Panc1 (cell line): ENCODE results near the gene SIRPB1. TPM values are rescaled to one million over a fixed set of nuclear protein-coding genes. Genes with fewer than 3 reads are reported as not detected.
A peak's percentile ranks its signal among the peaks of the same experiment; 100 is the strongest.

ENCODE experiments used
- ATAC-seq: fragments of 200-7000 bp; cut with Tn5 transposase; 2 replicates; pipeline ENCODE4 v1.9.1; 2020; ENCODE audit warnings: mild to moderate bottlenecking, moderate library complexity
- Bru-seq: library from RNA; stranded (reverse); fragments of 400-500 nt; gene quantifications from one replicate; lab custom pipeline; 2021; lab: Mats Ljungman, UMichigan
- BruChase-seq, 2 experiments: library from RNA; stranded (reverse); fragments of 400-500 nt; gene quantifications; one replicate each; lab custom pipeline; 2021; lab: Mats Ljungman, UMichigan
- BruUV-seq: library from RNA; stranded (reverse); fragments of 400-500 nt; replicated peaks from 2 replicates; lab custom pipeline; 2021; lab: Mats Ljungman, UMichigan
- CTCF ChIA-PET: fragments of 300-600 bp; sonication (Branson Sonifier 250); formaldehyde crosslinking; loops from one replicate; lab custom pipeline; 2022; ENCODE audit warnings: antibody characterized with exemption; lab: Charles Lee
- POLR2A ChIA-PET: fragments of 300-600 bp; sonication (Branson Sonifier 250); formaldehyde crosslinking; loops from one replicate; lab custom pipeline; 2022; ENCODE audit warnings: antibody characterized with exemption; lab: Charles Lee
- DNase-seq: peaks from one replicate; pipeline ENCODE4 v3.0.0-alpha.2; 2010; ENCODE audit warnings: low read depth, low spot score
- H3K27ac ChIP-seq: 2 replicates; pipeline ENCODE4 v1.5.1; 2011; ENCODE audit warnings: mild to moderate bottlenecking, low read length, inconsistent platforms
- H3K27me3 ChIP-seq: fragments of 200-500 bp; sonication (Bioruptor generic); 2 replicates; pipeline ENCODE4 v1.6.0; 2014; ENCODE audit warnings: low read length, inconsistent platforms; ENCODE audit not compliant: control insufficient read depth, insufficient read depth
- H3K36me3 ChIP-seq: fragments of 200-500 bp; sonication (Bioruptor generic); 2 replicates; pipeline ENCODE4 v1.5.1; 2014; ENCODE audit warnings: inconsistent platforms, mild to moderate bottlenecking, low read length, moderate library complexity; ENCODE audit not compliant: control insufficient read depth, insufficient read depth
- H3K4me1 ChIP-seq: 2 replicates; pipeline ENCODE4 v1.5.1; 2011; ENCODE audit warnings: inconsistent platforms, mild to moderate bottlenecking, low read length, moderate library complexity; ENCODE audit not compliant: control insufficient read depth, insufficient read depth
- H3K4me3 ChIP-seq, 2 experiments: 2 replicates each; pipeline ENCODE4 v1.5.1; 2011 to 2012; ENCODE audit warnings: low read depth in 2 of 2, low read length in 2 of 2, mild to moderate bottlenecking in 2 of 2, inconsistent platforms in 1 of 2, moderate library complexity in 1 of 2
- H3K9me3 ChIP-seq: fragments of 200-500 bp; sonication (Bioruptor generic); 2 replicates; pipeline ENCODE4 v1.5.1; 2014; ENCODE audit warnings: low read depth, mild to moderate bottlenecking, inconsistent platforms, low read length, moderate library complexity; ENCODE audit not compliant: control insufficient read depth, insufficient read depth
- POLR2AphosphoS5 ChIP-seq: IDR thresholded peaks from 2 replicates; pipeline ENCODE4 v1.6.1; 2012; ENCODE audit warnings: mild to moderate bottlenecking, low read depth, low read length, moderate library complexity
- SIN3A ChIP-seq: IDR thresholded peaks from 2 replicates; pipeline ENCODE4 v1.6.1; 2012; ENCODE audit warnings: low read depth, mild to moderate bottlenecking, low read length, moderate library complexity, borderline replicate concordance; ENCODE audit not compliant: insufficient read depth
- TCF7L2 ChIP-seq: IDR thresholded peaks from 2 replicates; pipeline ENCODE4 v1.6.1; 2011; ENCODE audit warnings: mild to moderate bottlenecking, low read depth, low read length, inconsistent platforms
- in situ Hi-C: cut with HindIII; loops from 2 replicates; pipeline ENCODE4 v1.10.0; 2016; ENCODE audit warnings: low sequenced_read_pairs, low pct_unique_long_range_greater_than_20kb
- intact Hi-C: fragments of 100-400 bp; cut with micrococcal nuclease; formaldehyde crosslinking; loops from one replicate; pipeline ENCODE4 v1.10.0; 2022; ENCODE audit not compliant: unreplicated experiment
- long read RNA-seq: library from polyadenylated mRNA; unstranded; transcript quantifications from one replicate; pipeline ENCODE4 v2.0.0, GENCODE V29; 2021; ENCODE audit not compliant: unreplicated experiment
- polyA plus RNA-seq: library from polyadenylated mRNA; unstranded; fragments of >200 nt; gene quantifications from one replicate; pipeline ENCODE4 v1.2.1, GENCODE V29; 2012; ENCODE audit warnings: missing spikeins; ENCODE audit not compliant: insufficient read length
- total RNA-seq: library from RNA; stranded (reverse); gene quantifications from one replicate; pipeline ENCODE4 v1.2.1, GENCODE V29; 2021; ENCODE audit not compliant: unreplicated experiment
- TF ChIP-seq, protein P1 (sequence below): fragments of 450-650 bp; IDR thresholded peaks from 2 replicates; pipeline ENCODE4 v1.5.1; 2017; ENCODE audit warnings: mild to moderate bottlenecking
- TF ChIP-seq, protein P2 (sequence below), 2 experiments: IDR thresholded peaks; 2 replicates each; pipeline ENCODE4 v1.6.1; 2011 to 2012; ENCODE audit warnings: low read depth in 2 of 2, control low read depth in 1 of 2, low read length in 1 of 2, mild to moderate bottlenecking in 1 of 2, moderate library complexity in 1 of 2; ENCODE audit not compliant: insufficient read depth in 1 of 2

The SIRPB1 gene
- 0.72 TPM for total RNA-seq
- polyA plus RNA-seq: 0.99 TPM
- Bru-seq, nascent RNA: percentile 12 among the genes with signal in this experiment
- percentile 19 among the genes with signal in this experiment for BruChase-seq, experiment 1, labeled RNA remaining after a 2-hour chase
- percentile 28 among the genes with signal in this experiment for BruChase-seq, experiment 2, labeled RNA remaining after a 6-hour chase
- long read RNA-seq: 0 reads

DNA sequence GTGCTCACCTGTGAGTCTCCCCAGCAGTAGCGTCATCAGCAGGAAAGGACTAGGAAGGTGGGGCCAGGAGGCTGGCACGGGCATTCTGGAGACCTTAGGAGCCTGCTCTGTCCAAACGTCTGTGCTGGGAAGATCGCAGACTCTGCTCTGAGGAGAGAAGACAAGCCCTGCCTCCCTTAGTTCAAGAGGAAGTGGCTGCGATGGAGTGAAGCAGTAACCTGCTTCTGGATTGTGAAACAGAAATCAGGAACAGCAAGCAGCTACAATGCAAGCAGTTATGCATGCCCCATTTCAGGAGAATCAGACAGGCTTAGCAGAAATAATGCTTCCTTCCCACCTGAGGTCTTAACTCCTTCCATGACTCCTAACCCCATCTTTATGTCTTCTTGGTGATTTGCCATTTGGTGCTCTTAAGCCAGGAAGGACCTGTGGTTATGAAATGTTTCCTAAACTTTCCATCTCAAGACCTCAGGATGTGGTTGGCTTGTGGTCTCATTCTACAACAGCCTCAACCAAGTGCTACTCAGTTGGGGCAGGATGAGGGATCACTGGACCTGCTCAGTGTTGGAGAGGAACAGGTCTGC, at the start of gene SIRPB1:
Gene SIRPB1 (minus strand): TSS at position 149 of the 584 bp plus-strand sequence. CDS start 65 bp downstream, at position 84.
- Histone ChIP-seq H3K36me3 (no peaks in the 10 kb centered on the region), H3K4me1 (no peaks in the 10 kb centered on the region), H3K4me3 (no peak within 1 kb of the TSS), H3K9me3 (no peaks in the 10 kb centered on the region), H3K27me3 (no peaks in the 10 kb centered on the region; the same call in 1 of the 2 replicates), H3K27ac (no peak within 1 kb of the TSS)
- BruUV-seq: no TSS peak
- TF ChIP-seq, protein P1, sequence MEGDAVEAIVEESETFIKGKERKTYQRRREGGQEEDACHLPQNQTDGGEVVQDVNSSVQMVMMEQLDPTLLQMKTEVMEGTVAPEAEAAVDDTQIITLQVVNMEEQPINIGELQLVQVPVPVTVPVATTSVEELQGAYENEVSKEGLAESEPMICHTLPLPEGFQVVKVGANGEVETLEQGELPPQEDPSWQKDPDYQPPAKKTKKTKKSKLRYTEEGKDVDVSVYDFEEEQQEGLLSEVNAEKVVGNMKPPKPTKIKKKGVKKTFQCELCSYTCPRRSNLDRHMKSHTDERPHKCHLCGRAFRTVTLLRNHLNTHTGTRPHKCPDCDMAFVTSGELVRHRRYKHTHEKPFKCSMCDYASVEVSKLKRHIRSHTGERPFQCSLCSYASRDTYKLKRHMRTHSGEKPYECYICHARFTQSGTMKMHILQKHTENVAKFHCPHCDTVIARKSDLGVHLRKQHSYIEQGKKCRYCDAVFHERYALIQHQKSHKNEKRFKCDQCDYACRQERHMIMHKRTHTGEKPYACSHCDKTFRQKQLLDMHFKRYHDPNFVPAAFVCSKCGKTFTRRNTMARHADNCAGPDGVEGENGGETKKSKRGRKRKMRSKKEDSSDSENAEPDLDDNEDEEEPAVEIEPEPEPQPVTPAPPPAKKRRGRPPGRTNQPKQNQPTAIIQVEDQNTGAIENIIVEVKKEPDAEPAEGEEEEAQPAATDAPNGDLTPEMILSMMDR: no peak
- intact Hi-C loops: no loop called here
- DNase-seq: no peak
- in situ Hi-C loops: no loop called here
- ChIA-PET POLR2A (no interaction called here), CTCF (no interaction called here)
- no peak for ATAC-seq

DNA sequence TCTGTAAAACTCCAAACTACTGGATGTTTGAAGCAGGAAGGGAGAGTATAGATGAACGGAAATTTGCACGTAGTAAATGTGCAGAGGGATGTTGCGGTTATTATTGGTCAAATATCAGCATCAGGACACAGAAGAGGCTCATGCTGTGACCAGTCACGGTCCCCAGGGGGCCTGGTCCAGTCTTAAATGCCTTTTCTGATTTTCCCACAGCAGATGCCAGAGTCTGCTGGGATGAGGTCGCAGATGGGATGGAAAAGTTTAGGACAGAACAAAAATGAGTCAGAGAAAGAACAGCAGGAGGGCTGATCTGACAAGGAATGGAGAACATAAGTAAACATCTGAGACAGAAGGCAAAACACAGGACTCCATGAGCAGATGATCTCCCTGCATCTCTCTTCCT, 49.5 kb upstream of the SIRPB1 start:
- BruUV-seq: no TSS peak
- Histone ChIP-seq H3K4me1 (no peaks in the 10 kb centered on the region), H3K36me3 (no peaks in the 10 kb centered on the region), H3K4me3 (no peak overlapping the region), H3K27me3 (peaks cover 8% of the 10 kb centered on the region), H3K9me3 (no peaks in the 10 kb centered on the region), H3K27ac (no peak overlapping the region)
- ChIA-PET POLR2A (interaction anchor here (0.6 kb wide), 1 partner anchor 242 kb away, joined by 3 read pairs; no protein-coding TSS in a partner anchor), CTCF (no interaction called here)
- DNase-seq (no peak), ATAC-seq (no peak)
- in situ Hi-C loops: no loop called here
- no peak for TF ChIP-seq TCF7L2
- TF ChIP-seq, protein P2, sequence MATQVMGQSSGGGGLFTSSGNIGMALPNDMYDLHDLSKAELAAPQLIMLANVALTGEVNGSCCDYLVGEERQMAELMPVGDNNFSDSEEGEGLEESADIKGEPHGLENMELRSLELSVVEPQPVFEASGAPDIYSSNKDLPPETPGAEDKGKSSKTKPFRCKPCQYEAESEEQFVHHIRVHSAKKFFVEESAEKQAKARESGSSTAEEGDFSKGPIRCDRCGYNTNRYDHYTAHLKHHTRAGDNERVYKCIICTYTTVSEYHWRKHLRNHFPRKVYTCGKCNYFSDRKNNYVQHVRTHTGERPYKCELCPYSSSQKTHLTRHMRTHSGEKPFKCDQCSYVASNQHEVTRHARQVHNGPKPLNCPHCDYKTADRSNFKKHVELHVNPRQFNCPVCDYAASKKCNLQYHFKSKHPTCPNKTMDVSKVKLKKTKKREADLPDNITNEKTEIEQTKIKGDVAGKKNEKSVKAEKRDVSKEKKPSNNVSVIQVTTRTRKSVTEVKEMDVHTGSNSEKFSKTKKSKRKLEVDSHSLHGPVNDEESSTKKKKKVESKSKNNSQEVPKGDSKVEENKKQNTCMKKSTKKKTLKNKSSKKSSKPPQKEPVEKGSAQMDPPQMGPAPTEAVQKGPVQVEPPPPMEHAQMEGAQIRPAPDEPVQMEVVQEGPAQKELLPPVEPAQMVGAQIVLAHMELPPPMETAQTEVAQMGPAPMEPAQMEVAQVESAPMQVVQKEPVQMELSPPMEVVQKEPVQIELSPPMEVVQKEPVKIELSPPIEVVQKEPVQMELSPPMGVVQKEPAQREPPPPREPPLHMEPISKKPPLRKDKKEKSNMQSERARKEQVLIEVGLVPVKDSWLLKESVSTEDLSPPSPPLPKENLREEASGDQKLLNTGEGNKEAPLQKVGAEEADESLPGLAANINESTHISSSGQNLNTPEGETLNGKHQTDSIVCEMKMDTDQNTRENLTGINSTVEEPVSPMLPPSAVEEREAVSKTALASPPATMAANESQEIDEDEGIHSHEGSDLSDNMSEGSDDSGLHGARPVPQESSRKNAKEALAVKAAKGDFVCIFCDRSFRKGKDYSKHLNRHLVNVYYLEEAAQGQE (IDR thresholded peaks at IDR 0.05; ENCODE audit: insufficient read depth in 1 of 2, low read depth in 2 of 2, low read length in 1 of 2): no peak
- TF ChIP-seq SIN3A: no peak
- no peak for TF ChIP-seq POLR2AphosphoS5
- TF ChIP-seq, protein P1: 0 out of 2 replicates have a peak, but pooled peaks have one; percentile 10
- intact Hi-C loops: no loop called here
